Measurements from ENCODE around the gene SEMA3A.
A peak's percentile ranks its signal among the peaks of the same experiment; 100 is the strongest.
"Not testable (repeated sequence)": the region's sequence is repeated elsewhere in the genome, so short reads cannot be mapped to it uniquely, and the experiment has no call there.

The SEMA3A gene

DNA sequence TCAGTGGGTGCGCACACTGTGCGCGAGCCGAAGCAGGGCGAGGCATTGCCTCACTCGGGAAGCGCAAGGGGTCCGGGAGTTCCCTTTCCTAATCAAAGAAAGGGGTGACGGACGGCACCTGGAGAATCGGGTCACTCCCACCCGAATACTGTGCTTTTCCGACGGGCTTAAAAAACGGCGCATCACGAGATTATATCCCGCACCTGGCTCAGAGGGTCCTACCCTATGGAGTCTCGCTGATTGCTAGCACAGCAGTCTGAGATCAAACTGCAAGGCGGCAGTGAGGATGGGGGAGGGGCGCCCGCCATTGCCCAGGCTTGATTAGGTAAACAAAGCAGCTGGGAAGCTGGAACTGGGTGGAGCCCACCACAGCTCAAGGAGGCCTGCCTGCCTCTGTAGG lies 44.2 kb downstream of the SEMA3A start:
- DNase-seq: not testable (repeated sequence)

DNA sequence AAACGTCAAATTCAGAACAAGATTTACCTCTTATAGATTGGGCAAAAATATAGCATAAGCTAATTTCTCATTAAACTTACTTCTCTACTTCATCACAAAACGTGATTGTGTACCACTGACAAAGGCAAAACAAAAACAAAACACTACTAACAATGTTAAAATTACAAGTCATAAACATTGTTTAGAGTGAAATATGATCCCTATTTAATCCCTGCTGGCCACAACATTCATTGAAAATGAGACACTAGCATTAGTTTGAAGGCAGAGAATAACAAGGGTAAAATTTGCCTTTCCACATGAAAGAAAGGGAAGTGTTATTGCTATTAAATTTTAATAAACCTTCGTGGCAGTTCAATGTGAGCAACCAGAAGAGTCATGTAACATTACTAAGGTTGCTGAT lies 45.0 kb downstream of the SEMA3A start:
- DNase-seq: no peak

DNA sequence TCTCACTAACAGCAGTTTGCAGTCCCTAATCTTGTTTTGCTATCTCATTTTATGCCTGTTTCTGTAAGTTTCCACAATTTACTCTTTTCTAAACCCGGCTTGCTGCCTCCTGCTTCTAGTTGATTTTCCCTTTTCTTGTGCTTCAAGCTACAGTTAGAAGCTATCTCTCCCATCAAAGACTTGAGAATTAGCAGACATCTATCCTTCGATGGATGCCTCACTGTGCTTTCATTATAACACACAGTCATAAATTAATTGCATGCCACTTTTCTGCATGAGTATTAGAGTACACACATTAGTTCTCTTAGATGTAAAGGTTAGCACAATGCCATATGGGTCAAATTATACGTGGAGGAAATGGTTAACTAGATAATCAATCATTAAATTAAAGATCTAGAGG lies 48.7 kb downstream of the SEMA3A start:
- DNase-seq: no peak

DNA sequence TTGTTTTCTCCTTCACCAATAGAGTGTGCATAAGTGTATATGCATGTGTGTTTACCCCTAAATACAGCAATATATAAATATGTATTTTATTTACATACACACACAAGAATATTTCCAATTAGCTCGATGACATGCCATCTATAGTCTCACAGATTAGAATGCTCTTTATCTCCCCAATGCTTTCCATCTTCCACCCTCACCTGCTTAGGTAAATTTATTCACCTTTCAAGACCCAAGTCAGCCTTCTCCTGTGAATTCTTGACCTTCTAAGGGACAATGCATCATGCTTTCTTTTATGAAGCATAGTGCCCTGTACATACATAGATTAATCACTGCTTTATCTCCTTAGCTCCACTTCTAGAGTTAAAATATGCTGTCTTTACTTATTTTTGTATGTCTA lies 49.7 kb downstream of the SEMA3A start:
- no peak for DNase-seq

DNA sequence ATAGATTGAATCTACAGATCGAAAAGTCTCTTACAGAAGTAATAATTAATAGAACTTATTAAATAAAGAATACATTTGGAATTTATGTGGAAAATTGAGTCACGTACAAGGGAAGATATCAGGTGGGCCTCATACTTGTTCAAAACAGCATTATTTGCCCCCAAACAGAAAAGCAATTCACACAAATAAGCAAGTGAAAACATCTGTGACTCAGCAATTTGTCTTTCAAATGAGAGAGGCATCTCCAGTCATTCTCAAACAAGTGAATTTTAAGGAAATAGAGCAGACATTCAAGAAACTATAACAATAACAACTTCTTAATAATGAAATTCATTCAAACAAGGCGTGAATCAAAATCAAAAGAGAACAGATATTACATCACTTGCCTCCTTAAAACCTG lies 50.1 kb downstream of the SEMA3A start:
- DNase-seq: no peak

DNA sequence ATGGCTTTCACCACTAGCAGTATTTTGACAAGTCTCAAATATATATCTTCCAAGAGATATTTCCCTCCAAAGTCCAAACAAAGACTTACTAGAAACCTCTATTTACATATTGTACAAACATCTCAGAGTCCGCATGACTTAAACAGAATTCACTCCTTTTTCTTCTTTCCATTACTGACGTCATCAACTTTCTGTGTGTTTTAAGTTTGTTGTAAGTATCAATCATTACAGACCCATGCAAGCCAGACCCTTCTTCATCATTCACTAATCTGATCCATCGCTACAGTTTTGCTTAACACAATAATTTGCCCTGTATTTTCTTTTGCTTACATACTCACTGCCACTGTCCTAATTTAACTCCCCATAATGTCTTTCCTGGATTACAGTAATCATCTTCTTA lies 51.9 kb downstream of the SEMA3A start:
- no peak for DNase-seq

DNA sequence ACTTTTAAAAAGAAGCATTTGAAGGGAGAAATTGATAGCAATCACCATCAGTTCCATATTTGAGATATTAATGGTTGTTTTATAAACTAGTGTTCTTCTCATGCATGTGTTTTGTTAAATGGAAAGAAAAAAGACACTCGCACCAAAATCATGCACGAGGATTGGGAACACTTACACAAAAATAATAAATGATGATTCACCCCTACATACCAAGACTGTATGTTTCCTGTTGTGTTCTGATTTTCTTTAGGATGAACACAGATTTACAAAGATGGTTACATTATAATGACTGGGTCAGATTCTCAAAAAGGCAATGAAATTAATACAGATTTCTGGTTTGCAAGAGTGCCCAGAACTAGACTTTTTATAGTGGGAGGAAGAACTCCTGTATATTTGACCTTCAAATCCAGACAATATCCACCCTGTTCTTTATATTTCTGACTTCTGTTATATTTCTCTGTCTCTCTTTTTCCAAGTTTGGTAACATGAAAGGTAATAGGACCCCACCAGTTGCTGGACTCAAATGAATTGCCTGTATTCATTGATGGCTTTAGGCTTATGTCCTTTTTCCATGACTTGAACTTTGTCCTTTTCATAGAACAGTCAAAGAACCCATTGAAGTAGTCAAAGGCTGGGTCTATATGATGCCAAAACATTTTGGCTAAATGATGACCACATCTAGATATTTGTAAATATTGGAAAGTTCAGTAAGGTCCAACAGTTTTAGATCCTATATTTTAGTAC lies 54.4 kb downstream of the SEMA3A start:
- DNase-seq: no peak

DNA sequence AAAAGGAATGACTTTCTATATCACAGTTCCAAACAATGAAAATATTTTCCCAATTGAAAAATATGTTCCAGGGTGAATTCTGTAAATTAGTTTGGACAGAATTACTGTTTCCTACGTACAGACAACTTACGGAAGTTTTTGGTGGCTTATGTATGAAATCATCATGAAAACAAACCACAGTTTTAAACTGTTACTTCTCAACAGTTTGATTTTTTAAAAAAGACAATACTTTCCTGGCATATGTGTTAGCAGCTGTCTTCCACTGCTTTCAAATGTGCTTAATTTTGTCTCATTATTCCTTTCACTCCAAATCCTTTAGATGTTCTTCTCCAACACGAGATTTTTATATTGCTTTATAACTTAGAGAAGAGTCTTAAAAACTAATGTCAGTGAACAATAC lies 56.2 kb downstream of the SEMA3A start:
- DNase-seq: no peak

DNA sequence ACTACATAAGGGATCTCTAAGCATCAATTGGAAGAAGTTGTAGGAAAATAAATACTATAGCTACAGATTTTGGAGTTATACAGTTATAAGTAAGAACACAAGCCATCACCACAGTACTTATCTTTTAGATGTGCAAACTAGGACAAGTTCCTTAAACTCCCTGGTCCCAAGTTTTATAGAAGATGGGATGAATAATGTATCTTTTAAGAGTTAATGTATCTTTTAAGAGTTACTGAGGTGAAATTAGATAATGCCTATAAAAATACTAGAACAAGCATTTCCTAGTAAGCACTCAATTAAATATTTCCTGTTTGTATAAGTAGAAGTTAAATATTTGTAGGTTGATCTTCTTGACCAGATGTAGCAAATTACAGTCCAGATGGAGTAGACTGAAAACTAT lies 56.8 kb downstream of the SEMA3A start:
- DNase-seq: no peak

DNA sequence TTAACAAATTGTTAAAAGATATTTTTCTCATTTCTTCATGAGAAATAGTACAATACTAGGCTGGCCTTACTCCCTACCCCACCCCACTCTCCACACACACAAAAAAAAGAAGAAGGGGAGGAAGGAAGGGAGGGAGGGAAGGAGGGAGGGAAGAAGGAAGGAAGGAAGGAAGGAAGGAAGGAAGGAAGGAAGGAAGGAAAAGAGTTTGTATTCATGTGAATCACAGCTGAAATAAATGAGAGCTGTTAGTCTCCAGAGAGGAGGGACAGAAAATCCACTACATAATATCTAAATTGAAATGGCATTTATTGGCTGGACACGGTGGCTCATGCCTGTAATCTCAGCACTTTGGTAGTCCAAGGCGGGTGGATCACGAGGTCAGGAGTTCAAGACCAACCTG lies 57.8 kb downstream of the SEMA3A start:
- DNase-seq: no peak

DNA sequence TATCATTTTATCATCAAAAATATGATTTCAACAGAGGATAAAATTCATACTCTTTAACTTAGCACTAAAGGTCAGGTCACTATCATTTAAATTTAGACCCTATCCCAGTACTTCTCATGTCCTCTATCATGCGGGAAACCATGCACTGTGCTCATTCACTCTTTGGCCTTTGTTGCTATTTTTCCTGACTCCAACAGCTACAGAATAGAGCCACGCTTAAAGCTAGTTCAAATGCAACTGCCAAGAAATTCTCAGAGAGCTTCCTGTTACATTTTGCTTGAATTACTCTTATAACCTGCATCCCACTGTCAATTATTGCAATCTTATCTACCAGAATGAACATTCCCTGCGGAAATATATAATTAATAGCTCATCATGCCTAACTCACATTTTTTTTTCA lies 58.3 kb downstream of the SEMA3A start:
- no peak for DNase-seq

DNA sequence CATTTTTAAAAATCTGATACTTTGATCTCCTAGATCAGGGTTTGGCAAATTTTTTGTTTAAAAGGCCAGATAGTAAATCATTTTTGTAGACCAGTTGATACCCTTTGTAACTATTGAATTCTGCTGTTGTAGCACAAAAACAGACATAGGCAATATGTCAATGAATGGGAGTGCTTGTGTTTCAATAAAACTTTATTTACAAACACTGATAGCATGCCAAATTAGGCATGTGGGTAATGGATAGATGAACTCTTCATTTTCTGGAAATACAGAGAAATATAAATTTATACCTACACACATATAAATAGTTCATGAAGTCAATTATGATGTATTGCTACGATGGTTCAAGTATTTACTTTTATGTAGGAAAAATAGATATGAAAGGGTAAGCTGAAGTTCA lies 60.4 kb downstream of the SEMA3A start:
- DNase-seq: no peak

DNA sequence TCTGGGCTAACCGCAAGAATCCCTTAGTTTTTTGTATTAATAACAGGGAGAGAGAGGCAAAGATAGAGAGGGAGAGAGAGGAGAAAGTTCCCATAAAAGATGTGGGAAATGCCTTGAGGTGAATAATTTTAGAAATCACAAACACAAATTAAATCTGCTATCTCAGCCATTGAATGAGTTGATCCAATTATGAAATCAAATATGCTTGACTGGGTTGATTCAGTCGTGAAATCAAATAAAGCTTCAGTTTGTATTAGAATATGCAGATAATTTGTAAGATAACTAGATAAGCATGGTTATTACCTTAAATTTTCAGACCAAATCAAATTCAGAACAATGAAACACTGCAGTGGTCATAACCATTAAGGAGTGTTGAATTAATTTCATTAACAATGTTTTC lies 68.9 kb downstream of the SEMA3A start:
- DNase-seq: no peak

DNA sequence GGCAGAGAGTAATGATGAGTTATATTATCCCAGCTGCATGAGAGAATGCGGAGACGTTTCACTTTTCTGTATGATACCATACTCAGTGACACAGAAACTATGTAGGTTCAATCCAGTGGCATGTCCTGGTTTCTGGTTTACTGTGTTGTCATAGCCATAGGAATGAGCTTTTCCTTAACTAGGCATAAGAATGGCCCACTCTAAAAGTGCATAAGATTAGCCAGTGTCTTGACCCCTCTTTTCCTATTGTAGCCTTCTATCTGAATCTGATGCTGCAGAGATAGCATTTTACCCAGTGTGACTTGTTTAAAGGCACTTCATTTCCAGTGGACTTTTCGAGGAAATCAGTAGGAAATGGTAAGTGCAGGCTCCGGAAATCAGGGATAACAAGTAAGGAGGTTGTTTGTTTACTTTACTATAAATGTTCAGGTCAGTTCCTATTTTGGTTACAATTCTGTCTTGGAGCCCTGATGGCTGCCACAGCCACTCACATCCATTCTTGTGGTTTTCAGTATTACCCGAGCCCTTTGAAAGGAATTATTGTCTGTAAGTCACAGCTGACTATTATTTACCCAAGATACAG lies 70.5 kb downstream of the SEMA3A start:
- no peak for DNase-seq

DNA sequence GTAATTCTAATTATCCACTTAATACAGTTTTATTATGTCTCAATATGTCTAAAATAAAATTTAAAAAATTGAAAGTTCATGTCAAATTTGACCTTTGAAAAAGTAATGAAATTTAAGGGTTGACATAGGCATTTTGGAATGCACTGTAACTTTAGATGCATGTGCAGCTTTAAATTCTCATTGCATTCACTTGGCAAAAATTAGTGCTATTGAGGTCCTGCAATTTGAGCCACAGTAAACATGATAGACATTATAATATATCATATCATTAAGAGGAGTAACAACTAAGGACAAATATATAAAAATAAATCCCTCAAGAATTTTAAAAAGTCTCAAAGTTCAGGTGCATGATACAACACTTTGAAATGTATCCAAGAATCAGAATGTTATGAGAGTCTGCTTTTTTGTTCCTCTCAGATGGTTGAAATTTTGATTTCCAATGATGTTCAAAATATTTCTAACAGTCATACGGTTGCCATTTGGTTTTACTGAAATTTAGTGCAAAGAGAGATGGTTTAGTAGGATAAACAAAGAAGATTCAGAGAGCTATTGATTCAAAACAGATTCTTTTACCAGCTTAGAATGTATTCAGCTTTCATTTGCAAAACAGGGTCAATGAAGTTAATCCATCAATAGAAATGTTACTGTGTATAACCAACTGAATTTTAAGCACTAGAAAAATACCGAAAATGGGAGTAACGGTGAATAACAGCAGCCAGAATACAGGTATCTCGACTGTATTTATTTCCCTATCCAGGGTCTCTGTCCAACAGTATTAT lies 71.8 kb downstream of the SEMA3A start:
- no peak for DNase-seq

DNA sequence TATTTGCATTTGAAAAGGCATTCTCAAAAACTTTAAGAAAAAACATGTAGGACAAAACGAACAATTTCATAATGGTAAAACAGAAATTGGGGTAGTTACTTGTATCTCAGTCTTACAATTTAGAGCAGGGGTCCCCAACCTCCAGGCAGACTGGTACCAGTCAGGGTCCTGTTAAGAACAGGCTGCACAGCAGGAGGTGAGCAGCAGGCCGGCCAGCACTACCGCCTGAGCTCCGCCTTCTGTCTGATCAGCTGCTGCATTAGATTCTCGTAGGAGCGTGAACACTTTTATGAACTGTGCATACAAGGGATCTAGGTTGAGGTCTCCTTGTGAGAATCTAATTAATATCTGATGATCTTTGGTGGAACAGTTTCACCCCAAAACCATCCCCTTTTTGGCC lies 77.3 kb downstream of the SEMA3A start:
- DNase-seq: peak in 1 of 2 experiments; percentile 2

DNA sequence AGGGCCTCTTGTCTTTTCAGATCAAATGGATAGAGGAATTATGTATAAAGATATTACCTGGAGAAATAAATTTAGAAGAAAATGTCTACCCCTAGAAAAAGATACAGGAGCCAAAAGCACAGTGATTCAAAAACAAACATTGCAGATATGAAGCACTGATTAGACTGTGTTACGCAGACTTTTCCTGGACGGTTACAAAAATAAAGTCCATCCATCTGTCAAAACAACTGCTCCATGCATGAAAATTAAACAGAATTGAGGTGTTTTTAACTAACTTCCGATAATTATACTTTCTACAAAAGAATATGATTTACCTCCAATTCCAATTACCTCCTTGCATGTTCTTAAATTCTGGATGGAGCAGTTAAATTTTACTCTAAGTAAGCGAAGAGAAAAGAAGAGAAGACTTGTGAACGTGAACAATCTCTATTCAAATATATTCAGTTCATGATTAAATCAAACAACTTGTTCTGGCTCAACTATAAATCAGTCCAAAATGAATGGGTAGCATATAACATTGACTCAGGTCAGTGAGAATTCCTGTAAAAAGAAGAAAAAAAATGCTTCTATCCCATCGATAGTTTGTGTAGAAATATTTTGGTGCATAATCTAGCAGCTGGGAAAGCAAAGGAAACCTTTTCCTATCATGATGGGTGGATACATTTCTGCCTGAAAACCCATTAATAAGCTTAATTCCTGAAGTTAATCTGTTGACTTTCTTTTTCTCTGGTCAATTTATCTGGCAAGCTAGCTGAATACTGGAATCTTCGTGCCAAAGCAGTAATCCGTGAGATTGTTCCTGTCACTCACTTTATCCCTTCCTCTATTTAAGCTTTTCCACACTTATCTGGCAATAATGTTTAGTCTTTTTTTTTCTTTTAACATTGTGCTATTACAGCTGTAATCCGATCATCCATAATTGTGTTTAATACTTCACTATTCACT lies 80.4 kb downstream of the SEMA3A start:
- DNase-seq: peak; percentile 6 to 23

DNA sequence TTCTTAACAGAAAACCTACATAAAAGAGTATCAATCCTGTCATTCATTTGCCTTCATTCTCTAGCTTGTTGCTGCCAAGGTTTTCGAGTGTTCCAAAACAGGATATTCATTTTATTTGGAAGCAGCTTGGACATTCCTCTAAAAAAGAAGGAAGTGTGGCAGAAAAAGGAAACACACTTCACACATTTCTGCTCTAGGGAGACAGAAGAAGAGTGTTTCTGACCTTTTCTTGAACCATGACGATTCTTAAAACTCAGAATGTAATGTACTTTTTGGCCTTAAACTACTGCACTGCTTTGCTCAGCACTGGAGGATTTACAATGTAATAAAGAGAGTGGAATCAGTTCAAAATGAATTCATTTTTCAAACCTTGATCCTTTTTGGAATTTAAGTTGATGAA lies 81.3 kb downstream of the SEMA3A start:
- DNase-seq: no peak

DNA sequence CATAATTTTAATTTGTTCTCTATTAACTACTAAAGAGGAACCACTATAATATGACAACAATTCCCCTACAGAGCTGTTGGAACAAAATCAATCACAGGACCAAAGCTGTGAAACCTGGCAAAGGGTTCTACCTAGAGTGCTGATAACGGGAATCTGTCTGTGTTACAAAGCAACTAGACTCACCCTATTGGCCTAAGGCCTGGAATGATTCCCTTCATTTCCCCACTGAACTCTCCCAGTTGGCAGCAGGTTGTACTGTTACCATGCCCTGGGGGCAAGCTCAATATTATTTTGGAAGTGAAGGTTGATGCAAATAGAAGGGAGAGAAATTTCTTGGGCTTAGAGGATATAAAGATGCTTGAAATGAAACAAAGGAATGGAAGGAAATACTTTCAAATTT lies 81.8 kb downstream of the SEMA3A start:
- no peak for DNase-seq

DNA sequence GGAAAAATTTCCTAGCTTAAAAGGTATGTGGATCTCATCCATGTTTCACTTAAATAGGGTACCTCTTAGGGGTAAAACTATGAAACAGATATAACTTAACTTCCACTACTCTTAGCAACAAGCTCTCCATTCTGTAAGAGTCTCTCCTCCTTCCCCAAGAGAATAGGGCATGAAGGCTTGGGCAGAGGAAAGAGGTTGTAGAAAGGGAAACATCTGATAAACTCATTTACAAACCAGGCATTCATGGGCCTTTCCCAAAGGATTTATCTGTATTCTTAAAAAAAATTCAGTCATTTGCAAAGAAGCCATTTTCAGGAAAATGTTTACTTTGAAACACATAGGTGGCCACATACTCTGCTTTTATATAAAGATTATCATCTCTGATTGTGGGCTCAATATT lies 82.7 kb downstream of the SEMA3A start:
- DNase-seq: no peak

DNA sequence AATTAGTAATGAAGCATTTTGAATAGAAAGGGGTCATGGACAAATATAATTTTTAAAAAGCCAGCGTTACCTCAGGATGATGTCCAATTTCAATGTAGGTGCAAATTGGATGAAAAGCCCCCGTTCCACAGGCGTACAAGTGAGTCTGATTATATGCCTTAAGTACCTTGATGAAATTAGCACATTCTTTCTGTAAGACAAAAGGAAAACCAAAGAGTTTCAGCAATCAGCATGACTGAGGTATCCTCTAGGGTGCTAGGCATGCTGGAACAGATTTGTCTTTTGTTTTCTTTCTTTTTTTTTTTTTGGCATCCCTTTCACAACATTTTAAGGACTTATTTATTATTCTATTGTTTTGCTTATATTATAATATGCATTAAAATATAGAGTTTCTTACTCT lies 84.2 kb downstream of the SEMA3A start:
- DNase-seq: no peak

DNA sequence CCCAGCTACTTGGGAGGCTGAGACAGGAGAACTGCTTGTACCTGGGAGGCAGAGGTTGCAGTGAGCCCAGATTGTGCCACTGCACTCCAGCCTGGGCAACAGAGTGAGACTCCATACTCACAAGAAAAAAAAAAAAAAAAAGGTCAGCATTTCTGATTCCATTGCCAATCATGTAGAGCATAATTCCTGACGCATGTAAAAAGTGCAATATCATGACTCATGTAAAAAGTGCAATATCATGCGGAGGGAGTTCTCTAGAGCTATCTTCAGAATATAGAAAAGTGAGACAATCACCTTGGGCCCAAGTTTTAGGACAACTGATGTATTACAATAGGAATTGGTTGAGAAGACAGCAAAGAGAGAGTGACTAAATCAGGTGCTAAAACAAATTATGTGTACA lies 85.8 kb downstream of the SEMA3A start:
- no peak for DNase-seq

DNA sequence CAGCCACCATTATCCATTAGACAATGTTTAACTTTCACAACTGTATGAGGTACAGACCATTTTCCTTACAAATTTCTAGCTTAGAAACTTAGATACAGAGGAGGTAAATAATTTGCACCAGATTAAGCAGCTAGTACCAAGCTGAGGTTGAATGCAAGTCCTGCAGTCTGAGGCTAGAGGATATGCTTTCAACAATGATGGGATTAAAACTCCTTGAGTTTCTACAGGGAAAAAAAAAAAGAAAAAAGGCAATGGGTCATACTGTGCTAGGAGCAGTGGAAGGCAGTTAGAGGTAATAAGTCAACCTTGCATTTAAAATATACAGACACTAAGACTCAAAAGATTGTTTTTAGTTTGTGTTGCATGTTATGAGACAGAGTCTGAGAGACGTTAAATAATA lies 86.5 kb downstream of the SEMA3A start:
- DNase-seq: no peak

Data from NCI-H524 (cell line).